ENCODE measurements around the gene RGL3.
A peak's percentile ranks its signal among the peaks of the same experiment; 100 is the strongest.

RGL3 gene

DNA sequence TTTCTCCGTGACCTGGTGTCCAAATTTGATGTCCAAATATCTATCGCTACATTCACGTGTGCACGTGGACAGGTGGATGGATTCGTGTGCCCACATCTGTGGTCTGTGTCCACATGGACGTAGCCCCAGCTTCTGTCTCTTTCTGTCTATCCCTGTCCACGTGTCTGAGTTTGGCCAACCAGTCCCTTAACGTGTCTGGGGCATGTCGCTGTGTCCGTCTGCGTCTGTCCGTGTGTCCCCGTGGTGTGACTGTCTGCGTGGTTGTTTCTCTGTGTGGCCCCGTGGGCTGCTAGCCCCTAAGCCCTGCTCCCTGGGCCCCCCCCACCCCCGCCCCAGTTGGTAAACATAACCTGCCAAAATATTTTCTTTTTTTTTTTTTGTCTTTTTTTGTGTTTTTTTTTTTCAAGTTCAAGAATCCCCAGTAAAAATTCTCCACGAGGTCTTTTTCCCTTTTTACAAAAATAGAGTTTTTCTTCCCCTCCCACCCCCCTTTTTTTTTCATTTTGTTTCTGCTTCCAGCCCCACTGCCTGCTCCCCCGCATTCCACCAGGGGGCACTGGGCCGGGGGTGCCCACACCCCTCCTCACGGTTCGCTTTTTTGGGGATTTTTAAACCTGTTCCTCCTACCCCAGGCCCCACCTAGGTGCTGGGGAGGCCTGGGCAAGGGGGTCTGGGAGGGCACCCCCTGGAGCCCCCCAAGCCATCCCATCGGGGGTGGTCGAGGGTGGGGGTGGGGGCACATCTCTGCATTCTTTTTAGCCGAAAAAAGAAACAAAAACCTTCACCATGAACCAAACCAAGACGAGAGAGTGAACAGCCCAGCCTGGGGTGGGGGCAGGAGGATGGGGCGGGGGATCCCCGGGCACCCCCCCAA lies 34.6 kb upstream of the RGL3 start:
- DNase-seq (ENCODE audit: low spot score), result peak; percentile 74
- in situ Hi-C loops (cut with MboI; ENCODE audit: low pct_unique_long_range_greater_than_20kb, low sequenced_read_pairs, unreplicated experiment), result no loop called here
- TF ChIP-seq, protein P1, sequence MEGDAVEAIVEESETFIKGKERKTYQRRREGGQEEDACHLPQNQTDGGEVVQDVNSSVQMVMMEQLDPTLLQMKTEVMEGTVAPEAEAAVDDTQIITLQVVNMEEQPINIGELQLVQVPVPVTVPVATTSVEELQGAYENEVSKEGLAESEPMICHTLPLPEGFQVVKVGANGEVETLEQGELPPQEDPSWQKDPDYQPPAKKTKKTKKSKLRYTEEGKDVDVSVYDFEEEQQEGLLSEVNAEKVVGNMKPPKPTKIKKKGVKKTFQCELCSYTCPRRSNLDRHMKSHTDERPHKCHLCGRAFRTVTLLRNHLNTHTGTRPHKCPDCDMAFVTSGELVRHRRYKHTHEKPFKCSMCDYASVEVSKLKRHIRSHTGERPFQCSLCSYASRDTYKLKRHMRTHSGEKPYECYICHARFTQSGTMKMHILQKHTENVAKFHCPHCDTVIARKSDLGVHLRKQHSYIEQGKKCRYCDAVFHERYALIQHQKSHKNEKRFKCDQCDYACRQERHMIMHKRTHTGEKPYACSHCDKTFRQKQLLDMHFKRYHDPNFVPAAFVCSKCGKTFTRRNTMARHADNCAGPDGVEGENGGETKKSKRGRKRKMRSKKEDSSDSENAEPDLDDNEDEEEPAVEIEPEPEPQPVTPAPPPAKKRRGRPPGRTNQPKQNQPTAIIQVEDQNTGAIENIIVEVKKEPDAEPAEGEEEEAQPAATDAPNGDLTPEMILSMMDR (IDR thresholded peaks at IDR 0.05; ENCODE audit: extremely low read depth, insufficient read depth, missing control alignments), result peak; percentile 57

DNA sequence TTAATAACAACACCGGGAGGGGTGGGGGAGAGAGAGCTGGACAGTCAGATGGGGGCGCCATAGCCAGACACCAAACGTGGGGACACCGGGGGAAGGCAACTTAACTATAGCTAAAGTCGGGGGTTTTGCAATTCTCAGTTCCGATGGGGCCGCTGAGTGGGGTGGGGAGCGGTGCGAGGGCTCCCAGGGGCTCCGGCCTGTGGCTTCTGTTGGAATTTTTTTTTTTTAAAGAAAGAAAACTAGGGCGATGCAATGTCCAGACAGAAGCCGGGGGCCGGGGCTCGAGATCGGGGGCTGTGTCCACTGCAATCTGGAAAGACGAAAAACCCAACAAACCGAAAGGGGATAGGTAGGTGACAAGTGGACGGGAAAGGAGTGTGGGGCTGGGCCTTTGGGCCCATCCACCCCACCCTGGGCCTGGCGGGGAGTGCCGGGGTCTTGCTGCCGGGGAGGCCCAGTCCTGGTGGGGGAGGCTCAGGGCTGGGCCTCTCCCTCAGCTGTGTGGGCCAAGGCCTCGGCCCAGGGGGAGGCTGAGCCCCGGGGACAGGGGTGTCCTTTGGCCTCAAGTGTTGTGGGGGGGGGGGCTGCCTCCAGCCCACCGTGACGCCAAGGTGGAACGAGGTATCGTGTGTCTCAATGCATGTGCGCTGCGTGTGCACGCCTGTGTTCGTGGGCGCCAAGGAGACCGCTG lies 33.7 kb upstream of the RGL3 start:
- TF ChIP-seq, protein P1 (IDR thresholded peaks at IDR 0.05; ENCODE audit: extremely low read depth, insufficient read depth, missing control alignments), result peak; percentile 38
- in situ Hi-C loops (cut with MboI; ENCODE audit: low pct_unique_long_range_greater_than_20kb, low sequenced_read_pairs, unreplicated experiment), result no loop called here
- no peak for DNase-seq (ENCODE audit: low spot score)

DNA sequence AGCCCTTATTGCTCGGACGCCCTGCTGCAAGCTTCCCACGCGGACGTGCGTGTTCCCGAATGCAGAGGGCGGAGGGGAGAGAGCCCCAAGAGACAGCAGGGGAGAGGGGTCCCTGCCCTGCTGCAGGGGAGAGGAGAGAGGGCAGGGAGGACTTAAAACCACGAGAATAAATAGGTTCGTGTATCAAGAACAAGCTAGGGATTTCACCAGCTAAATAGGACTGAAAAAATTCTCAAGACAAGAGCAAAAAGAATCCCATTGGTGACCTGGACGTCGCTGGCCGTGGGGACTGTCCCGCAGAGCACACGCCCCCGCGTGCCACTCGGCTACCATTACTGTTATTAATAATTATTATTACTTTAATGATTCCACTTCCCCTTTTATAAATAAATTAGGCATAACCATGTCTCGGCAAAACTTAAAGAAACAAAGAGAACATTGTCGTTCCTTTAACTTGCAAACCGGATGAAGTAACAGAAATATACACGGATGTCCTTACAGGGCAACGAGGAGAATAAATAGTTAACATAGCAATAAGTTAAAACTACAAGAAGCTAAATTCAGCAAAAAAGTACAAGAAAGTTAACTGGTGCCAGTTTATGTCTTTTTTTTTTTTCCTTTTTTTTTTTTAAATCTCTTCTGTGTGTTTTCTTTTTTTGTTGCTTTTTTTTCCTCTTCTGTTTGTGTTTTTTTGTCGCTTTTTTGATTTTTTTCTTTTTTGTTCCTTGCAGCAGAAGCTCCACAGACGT lies 32.9 kb upstream of the RGL3 start:
- DNase-seq (ENCODE audit: low spot score), result peak; percentile 87
- in situ Hi-C loops (cut with MboI; ENCODE audit: low pct_unique_long_range_greater_than_20kb, low sequenced_read_pairs, unreplicated experiment), result no loop called here

DNA sequence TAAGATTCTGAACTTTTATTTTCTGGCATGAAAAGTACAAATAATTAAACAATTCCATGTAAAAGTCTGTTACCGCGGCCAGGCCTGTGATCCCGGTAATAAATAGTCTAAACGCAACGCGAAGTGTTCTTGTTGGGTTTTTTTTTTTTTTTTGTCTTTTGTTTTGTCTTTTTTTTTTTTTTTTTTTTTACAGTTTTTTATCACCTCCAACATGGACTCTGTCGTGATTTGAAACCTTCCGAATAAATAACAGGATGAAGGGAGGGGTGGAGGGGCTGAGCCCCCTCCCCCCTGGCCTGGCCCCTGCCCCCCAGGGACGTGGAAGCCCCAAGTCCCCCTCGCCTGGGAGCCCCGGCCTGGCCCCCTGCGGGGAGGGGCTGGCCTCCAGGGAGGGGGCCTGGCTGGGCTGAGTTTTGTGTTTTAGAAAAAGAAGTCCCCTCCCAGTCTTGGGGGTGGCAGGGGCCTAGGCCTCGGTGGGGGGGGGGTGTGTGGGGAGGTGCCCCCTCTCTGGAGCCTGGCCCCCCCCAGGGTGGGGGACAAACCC lies 32.3 kb upstream of the RGL3 start:
- DNase-seq (ENCODE audit: low spot score), result no peak
- in situ Hi-C loops (cut with MboI; ENCODE audit: low pct_unique_long_range_greater_than_20kb, low sequenced_read_pairs, unreplicated experiment), result no loop called here
- TF ChIP-seq, protein P1 (IDR thresholded peaks at IDR 0.05; ENCODE audit: extremely low read depth, insufficient read depth, missing control alignments), result no peak

More for the DNA sequence above, 32.9 kb upstream of the RGL3 start:
- TF ChIP-seq, protein P1 (IDR thresholded peaks at IDR 0.05; ENCODE audit: extremely low read depth, insufficient read depth, missing control alignments), result no peak

DNA sequence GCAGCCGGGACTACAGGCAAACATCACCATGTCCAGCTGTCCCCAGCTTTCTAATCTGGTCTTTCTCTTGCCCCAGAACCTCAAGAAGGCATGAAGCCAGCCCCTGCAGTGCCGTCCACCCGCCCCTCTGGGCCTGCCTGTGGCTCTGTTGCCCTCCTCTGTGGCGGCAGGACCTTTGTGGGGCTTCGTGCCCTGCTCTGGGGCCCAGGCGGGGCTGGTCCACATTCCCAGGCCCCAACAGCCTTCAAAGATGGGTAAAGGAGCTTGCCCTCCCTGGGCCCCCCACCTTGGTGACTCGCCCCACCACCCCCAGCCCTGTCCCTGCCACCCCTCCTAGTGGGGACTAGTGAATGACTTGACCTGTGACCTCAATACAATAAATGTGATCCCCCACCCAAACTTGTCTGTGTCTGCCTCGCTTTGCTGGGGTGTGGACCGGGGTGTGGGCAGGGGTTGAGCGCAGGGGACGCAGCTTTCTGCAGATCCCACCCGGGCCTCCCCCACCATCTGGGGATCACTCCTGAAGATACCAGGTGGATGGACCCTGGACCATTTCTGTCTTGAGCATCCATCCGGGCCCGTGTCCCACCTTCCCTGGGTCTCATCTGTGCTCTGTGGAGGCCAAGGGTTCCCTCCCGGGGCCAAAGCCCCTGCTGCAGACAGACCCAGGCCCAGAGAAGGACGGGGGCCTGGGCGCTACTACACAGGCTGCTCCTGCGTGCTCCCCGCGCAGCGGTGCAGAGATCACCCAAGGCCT lies 31.6 kb upstream of the RGL3 start:
- no peak for DNase-seq (ENCODE audit: low spot score)
- in situ Hi-C loops (cut with MboI; ENCODE audit: low pct_unique_long_range_greater_than_20kb, low sequenced_read_pairs, unreplicated experiment), result no loop called here
- TF ChIP-seq, protein P1 (IDR thresholded peaks at IDR 0.05; ENCODE audit: extremely low read depth, insufficient read depth, missing control alignments), result no peak

Measured in GM13977 (cell line).